Skin epidermis (tissue), 12 donors: Measurements from ENCODE around the gene CHTF18.

Experiments used
- H3K27ac ChIP-seq, 21 experiments: fragments of 200-600 bp; sonication (generic) in 11 of 21; one replicate each; pipeline ENCODE4 v1.5.0; 2020; ENCODE audit warnings: mild to moderate bottlenecking in 3 of 21, inconsistent platforms in 2 of 21, moderate library complexity in 2 of 21
- H3K4me3 ChIP-seq, 7 experiments: fragments of 200-600 bp; sonication (generic) in 2 of 7; one replicate each; pipeline ENCODE4 v1.5.0; 2020; ENCODE audit warnings: inconsistent platforms in 2 of 7, mild to moderate bottlenecking in 2 of 7, moderate library complexity in 1 of 7

CHTF18 gene

GRCh38 chr16:759110-759910, 29.1 kb upstream of the CHTF18 start:
- Histone ChIP-seq H3K4me3 (no peak overlapping the region), H3K27ac (peak overlapping the region in 1 of 21 experiments; percentile 44)

- Histone ChIP-seq H3K4me3 (no peak overlapping the region), H3K27ac (peak overlapping the region in 1 of 21 experiments; percentile 44)
These were observed 28.4 kb upstream of the CHTF18 start for GRCh38 chr16:760065-760464.

GRCh38 chr16:760545-761343, 27.7 kb upstream of the CHTF18 start, which contains the start of gene MSLN:
Gene MSLN, plus strand, starts transcription at chr16:760734. Its CDS starts 1,947 bp downstream, at chr16:762681.
- peak within 1 kb of the TSS in 1 of 21 experiments; percentile 44 for H3K27ac ChIP-seq
- H3K4me3 ChIP-seq: no peak within 1 kb of the TSS

GRCh38 chr16:761625-762513, 26.6 kb upstream of the CHTF18 start:
- peak overlapping the region in 2 of 21 experiments; percentile 10 to 13 for H3K27ac ChIP-seq
- H3K4me3 ChIP-seq: no peak overlapping the region

- no peak overlapping the region for H3K27ac ChIP-seq
- H3K4me3 ChIP-seq: no peak overlapping the region
These were observed 25.7 kb upstream of the CHTF18 start for GRCh38 chr16:762595-763268.

- Histone ChIP-seq H3K4me3 (no peak overlapping the region), H3K27ac (no peak overlapping the region)
These were observed 24.8 kb upstream of the CHTF18 start for GRCh38 chr16:763369-764183.

- Histone ChIP-seq H3K27ac (no peak overlapping the region), H3K4me3 (no peak overlapping the region)
These were observed 24.2 kb upstream of the CHTF18 start for GRCh38 chr16:764184-764750.

GRCh38 chr16:764848-765487, 23.5 kb upstream of the CHTF18 start:
- Histone ChIP-seq H3K27ac (no peak overlapping the region), H3K4me3 (no peak overlapping the region)

GRCh38 chr16:765488-765865, 22.9 kb upstream of the CHTF18 start:
- Histone ChIP-seq H3K4me3 (no peak overlapping the region), H3K27ac (no peak overlapping the region)

- Histone ChIP-seq H3K27ac (no peak overlapping the region), H3K4me3 (no peak overlapping the region)
These were observed 22.2 kb upstream of the CHTF18 start for GRCh38 chr16:766008-766819.

- H3K4me3 ChIP-seq: no peak overlapping the region
- H3K27ac ChIP-seq: no peak overlapping the region
These were observed 21.4 kb upstream of the CHTF18 start for GRCh38 chr16:766820-767640.

- Histone ChIP-seq H3K4me3 (no peak overlapping the region), H3K27ac (no peak overlapping the region)
These were observed 20.6 kb upstream of the CHTF18 start for GRCh38 chr16:767743-768235.

GRCh38 chr16:768428-768827, 20.0 kb upstream of the CHTF18 start:
- H3K27ac ChIP-seq: no peak overlapping the region

GRCh38 chr16:769184-769784, 19.1 kb upstream of the CHTF18 start:
- no peak overlapping the region for H3K4me3 ChIP-seq
- H3K27ac ChIP-seq: no peak overlapping the region

More at GRCh38 chr16:768428-768827, 20.0 kb upstream of the CHTF18 start:
- no peak overlapping the region for H3K4me3 ChIP-seq

GRCh38 chr16:769934-770333, 18.5 kb upstream of the CHTF18 start:
- Histone ChIP-seq H3K4me3 (no peak overlapping the region), H3K27ac (no peak overlapping the region)
